ENCODE measurements around the gene LYSET.

DNA sequence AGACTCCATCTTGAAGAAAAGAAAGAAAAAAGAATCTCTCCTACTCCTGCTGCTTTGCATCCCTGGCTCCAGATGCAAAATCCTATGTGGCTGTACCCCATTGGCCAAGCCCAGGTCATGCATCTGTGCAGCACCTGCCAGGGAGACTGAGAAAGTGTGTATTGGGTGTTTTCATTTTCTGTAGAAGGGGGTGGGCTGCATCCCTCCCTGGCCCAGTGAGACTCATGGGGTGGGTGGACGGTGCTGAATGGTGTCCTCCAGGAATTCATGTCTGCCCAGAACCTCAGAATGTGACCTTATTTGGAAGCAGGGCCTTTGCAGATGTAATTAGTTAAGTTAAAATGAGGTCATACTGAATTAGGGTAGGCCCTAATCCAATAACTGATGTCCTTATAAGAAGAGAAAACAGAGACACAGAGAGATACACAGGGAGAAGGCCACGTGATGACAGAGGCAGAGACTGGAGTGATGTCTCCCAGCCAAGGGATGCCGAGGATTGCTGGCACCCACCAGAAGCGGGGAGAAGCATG, 23.6 kb upstream of the LYSET start:
- TF ChIP-seq TAF1 (IDR thresholded peaks at IDR 0.05; ENCODE audit: low read depth, low read length), result no peak
- no peak for TF ChIP-seq POLR2AphosphoS5 (IDR thresholded peaks at IDR 0.05; ENCODE audit: low read depth, low read length)
- TF ChIP-seq POLR2A (IDR thresholded peaks at IDR 0.05; ENCODE audit: low read depth, low read length), result no peak
- no peak for TF ChIP-seq SPI1 (IDR thresholded peaks at IDR 0.05; ENCODE audit: low read depth, low read length)
- no peak for TF ChIP-seq PAX5 (IDR thresholded peaks at IDR 0.05; ENCODE audit: insufficient read depth, low read length, severe bottlenecking)
- no peak for TF ChIP-seq POU2F2 (IDR thresholded peaks at IDR 0.05; ENCODE audit: low read depth, low read length)
